SIG-M5 treated with dmso at 0.1 percent for 504 hours (cell line): ENCODE data around the gene CES3.
"Not testable (repeated sequence)": the region's sequence is repeated elsewhere in the genome, so short reads cannot be mapped to it uniquely, and the experiment has no call there.

ENCODE experiments used
- DNase-seq: peaks from one replicate; lab custom pipeline; 2025; ENCODE audit not compliant: unreplicated experiment; lab: John Stamatoyannopoulos, UW

The CES3 gene

DNA sequence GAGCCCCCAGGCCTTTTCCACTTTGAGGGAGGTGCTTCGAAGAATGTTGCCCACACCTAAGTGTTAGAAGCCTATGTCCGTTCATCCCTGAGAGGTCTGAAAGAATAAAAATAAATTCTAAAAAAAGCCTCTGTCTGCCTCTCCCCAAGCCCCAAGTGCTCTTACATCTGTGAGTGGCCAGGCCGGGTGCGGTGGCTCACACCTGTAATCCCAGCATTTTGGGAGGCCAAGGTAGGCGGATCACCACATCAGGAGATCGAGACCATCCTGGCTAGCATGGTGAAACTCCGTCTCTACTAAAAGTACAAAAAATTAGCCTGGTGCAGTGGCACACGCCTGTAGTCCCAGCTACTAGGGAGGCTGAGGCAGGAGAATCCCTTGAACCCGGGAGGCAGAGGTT lies 16.1 kb upstream of the CES3 start:
- DNase-seq = not testable (repeated sequence)

DNA sequence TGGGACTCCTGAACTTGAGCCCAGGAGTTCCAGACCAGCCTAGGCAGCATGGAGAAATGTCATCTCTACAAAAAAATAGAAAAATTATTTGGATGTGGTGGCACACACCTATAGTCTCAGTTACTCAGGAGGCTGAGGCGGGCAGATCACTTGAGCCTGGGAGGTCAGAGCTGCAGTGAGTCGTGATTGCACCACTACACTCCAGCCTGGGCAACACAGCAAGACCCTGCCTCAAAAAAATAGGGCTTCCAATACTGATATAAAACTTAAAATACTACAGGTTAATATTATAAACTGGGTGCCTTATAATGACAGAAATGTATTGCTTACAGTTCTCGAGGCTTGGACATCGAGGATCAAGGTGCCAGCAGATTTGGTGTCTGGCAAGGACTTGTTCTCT lies 15.1 kb upstream of the CES3 start:
- no peak for DNase-seq

- DNase-seq = no peak
Measured at GRCh38 chr16:66946541-66946940, 14.5 kb upstream of the CES3 start.

GRCh38 chr16:66946974-66947301 lies 14.1 kb upstream of the CES3 start:
- DNase-seq = no peak

GRCh38 chr16:66947302-66948065 lies 13.6 kb upstream of the CES3 start:
- DNase-seq = peak; percentile 80

DNA sequence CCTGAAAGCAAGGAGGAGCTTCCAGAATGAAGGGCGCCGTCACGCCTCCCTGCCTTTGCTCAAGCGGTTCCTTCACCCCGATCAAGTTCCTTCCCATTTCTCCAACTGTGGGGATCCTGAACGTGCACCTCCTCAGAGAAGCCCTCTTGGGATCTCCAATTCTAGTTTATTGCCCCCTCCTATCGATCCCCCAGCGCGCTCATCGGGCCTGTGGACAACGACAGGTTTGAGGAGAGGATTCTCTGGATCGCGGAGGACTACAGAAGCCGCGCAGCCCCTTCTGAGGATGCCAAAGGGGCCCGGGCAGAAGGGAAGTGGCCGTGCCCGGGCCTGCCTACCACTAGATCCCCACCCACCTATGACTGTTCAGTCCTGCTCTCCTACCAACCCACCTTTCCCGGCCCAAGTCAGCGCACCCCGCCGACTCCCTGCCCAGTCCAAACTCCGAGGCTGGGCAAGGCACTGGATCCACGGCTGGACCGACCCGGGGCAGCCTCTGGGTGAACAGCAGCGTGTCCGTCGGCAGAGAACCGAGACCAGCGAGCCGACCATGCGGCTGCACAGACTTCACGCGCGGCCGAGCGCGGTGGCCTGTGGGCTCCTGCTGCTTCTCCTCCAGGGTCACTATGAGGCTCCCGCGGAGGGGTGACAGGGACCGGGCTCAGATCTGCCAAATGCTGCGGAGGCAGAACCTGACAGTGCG lies 12.8 kb upstream of the CES3 start:
- no peak for DNase-seq

DNA sequence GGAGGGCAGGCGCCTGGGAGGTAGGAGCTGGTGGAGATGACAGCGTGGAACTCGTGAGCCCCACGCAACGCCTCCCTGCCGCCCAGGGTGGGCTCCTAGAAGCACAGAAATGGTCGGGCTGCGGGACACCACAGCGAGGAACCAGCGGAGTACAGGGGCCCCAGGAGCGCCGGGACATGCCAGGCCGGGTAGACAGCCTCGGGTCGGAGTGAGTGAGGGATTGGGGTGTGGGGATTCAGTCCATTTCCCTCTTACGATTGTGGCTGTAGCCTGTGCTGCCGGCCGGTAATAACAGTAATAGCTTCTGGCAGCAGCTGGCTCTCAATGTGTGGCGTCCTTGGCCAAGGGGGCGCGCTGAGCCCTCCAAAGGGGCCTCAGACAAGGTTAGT lies 12.2 kb upstream of the CES3 start:
- no peak for DNase-seq

DNA sequence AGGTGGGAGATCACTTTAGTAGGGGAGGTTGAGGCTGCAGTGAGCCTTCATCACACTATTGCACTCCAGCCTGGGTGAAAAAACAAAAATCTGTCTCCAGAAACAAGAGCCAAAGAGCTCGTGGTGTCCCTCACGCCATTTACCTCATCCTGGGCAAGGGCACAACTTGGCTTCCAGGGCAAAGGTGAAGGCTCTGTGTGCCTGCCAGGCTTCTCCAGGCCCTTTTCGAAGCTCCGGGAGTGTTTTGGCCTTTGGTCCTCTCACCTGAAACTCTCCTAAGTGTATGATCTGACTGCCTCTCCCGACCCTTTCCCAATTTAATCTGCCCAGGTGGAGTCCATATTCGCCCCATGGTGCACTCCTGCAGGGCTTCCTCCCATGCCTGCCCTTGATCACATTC lies 11.6 kb upstream of the CES3 start:
- DNase-seq = no peak

- no peak for DNase-seq
Measured at GRCh38 chr16:66950437-66950836, 10.6 kb upstream of the CES3 start.

DNA sequence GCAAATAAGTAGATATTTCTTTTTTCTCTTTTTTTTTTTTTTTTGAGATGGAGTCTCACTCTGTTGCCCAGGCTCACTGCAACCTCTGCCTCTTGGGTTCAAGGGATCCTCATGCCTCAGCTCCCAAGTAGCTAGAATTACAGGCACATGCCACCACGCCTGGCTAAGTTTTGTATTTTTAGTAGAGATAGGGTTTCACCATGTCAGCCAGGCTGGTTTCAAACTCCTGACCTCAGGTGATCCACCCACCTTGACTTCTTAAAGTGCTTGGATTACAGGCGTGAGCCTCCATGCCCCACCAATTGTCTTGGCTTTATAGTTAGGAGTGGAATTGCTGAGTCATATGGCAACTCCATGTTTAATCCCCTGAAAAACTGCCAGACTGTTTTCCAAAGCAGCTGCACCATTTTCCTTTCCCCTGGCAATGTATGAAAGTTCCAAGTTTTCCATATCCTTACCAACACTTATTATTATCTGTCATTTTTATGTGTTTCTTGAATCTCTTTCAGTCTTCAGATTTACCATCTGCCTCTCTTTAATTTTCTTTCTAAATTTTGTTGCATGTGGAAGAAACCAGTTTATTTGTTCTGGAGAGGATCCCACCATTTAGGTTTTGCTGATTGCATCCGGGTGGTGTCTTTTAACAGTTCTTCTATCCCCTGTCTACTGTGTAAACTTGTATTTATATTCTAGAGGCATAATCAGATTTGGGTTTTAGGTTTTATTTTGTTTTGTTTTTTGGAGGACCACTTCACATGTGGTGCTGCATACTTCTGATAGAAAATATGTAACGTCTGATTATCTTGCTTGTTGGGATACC lies 9.9 kb upstream of the CES3 start:
- DNase-seq = no peak

- no peak for DNase-seq
Measured at GRCh38 chr16:66952430-66953110, 8.5 kb upstream of the CES3 start.

DNA sequence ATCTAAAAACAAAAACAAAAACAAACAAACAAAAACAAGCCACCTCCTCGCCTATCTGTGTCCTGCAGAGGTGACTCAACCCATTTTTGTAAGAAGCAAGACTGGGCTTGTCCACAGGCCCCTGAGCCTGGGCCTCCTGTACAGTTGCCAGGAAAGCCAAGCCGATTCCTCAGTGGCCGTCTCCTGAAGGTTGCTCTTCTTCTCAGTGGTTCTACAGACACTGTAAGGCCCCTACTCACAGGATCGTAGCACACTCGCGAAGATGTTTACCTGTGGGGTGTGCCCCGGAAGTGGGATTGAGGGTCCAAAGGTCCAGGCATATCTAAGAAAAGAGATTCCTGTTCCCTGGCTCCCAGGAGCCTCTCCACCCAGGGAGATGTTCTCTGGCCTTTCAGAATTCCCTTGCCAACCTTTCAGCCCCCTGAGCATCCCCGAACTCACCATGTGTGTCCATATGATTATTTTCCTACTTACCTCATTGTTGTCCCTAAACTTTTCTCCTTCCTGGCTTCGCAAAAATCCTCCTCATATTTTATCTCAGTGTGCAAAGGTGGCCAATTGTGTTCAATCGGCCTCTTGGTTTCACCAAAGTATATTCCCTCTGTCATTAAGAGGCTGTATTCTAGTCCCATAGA lies 7.5 kb upstream of the CES3 start:
- no peak for DNase-seq

DNA sequence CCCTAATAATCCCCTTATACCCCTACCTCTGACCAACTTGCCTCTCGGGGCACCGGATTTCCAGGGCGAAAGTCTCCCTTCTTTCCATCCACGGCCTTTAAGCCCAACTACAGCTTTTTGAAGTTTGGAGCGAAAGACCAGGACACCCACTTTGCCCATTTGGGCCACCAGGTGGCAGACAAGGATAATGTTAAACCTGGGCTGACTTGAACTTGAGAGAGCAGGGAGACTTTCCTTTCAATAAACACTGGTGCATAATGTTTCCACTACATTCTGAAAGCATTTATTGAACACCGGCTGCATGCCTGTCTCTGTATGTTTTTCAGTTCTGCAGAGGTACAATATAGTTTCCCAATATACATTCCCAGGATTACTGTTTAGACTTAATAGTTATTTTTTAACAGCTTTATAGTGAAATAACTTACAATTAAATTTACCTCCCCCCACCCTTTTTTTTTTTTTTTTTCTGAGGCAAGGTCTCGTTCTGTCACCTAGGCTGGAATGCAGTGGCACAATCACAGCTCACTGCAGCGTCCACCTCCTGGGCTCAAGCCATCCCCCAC lies 6.9 kb upstream of the CES3 start:
- peak; percentile 67 for DNase-seq

DNA sequence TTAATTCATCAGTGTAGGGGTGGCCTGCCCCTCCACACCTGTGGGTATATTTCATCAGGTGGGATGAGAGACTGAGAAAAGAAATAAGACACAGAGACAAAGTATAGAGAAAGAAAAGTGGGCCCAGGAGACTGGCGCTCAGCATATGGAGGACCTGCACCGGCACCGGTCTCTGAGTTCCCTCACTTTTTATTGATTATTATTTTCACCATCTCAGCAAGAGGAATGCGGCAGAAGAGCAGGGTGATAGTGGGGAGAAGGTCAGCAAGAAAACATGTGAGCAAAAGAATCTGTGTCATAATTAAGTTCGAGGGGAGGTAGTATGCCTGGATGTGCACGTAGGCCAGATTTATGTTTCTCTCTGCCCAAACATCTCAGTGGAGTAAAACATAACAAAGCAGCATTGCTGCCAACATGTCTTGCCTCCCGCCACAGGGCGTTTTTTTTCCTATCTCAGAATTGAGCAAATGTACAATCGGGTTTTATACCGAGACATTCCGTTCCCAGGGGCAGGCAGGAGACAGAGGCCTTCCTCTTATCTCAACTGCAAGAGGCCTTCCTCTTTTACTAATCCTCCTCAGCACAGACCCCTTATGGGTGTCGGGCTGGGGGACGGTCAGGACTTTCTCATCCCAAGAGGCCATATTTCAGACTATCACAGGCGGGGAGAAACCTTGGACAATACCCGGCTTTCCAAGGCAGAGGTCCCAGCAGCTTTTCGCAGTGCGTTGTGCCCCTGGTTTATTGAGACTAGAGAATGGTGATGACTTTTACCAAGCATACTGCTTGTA lies 5.5 kb upstream of the CES3 start:
- not testable (repeated sequence) for DNase-seq

DNA sequence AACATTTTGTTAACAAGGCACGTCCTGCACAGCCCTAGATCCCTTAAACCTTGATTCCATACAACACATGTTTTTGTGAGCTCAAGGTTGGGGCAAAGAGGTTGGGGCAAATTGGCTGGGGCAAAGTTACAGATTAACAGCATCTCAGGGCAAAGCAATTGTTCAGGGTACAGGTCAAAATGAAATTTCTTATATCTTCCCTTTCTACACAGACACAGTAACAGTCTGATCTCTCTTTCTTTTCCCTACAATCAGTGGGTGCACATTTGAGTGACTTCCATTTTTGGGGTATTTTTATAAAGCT lies 5.0 kb upstream of the CES3 start:
- DNase-seq = not testable (repeated sequence)

- no peak for DNase-seq
Measured at GRCh38 chr16:66958857-66959703, 2.0 kb upstream of the CES3 start.

DNA sequence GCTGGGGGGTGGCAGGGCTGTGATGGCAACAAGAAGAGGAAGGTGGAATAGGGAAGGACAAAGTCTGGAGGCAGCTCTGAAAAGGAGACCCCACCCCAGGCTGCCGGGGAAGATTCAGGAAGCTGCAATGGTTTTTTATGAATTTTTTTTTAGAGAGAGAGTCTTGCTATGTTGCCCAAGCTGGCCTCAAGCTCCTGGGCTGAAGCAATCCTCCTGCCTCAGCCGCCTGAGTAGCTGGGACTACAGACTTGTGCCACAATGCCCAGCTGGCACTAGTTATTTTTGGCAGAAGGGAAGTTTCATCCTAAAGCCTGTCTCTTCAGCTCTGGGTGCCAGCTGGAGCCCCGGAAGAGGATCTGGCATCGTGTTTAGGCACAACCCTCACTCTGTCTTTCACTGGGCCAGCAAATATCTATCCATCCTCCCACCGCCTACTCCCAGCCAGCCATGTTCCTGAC lies 1.3 kb upstream of the CES3 start:
- peak; percentile 16 for DNase-seq

GRCh38 chr16:66960270-66960669 lies 796 bp upstream of the CES3 start:
- DNase-seq = no peak

DNA sequence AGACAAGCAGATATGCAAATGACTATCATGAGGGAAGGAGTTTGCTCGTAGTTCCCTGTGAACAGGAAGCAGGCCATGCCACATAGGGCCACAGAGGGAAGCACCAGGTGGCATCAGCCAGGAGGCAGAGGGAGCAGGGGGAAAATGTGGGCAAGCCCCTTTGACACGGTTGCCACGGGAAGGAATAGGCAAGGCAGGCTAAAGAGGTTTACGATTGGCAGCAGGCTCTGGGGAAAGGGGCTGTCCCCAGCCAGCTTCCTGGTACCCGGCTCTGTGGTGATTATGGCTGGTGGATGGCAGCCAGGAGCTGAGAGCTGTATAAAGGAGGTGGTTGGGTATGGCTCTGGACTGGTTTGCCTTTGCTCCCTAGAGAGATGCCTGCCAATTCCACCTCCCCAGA lies 848 bp downstream of the CES3 start:
- DNase-seq = no peak
